Stimulated activated CD8-positive, alpha-beta memory T cell treated with anti-CD3 and anti-CD28 coated beads, Interleukin-4, amount 100 ng/mL, for 4 hours (primary cell): ENCODE data around the gene ASPG.

ENCODE experiments used
- DNase-seq, 2 donors: peaks; one replicate each; pipeline ENCODE4 v3.0.0-alpha.2; 2020; ENCODE audit warnings: low read depth in 2 of 2, low spot score in 1 of 2

Gene ASPG

GRCh38 chr14:104116288-104116755, 30.8 kb downstream of the ASPG start:
- no peak for DNase-seq

DNA sequence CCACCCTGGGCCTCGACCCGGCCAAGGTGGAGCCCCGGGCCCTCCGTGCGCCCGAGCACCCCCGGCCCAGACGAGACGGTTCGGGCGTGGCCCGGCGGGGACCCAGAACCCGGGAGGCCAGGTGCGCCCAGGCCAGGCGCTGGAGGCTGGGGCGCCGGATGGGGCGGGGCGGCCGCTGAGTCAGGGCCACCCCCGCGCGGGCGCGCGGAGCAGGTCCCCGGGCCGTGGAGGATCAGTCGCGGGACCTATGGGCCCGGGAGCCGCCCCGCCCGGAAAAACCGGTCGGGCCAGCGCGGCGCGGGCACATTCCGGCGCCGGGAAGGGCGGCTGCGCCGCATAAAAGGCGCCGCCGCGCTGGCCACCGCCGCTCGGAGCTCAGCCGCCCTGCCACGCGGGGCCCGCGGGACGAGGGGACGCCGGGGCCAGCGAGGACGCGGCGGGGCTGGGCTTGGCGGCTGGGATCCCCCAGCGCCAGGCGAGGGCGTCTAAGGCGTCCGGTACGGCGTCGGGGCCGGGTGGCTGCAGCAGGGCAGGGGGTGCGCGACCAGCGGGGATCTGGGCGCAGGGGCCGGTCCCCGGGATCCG, 31.3 kb downstream of the ASPG start:
- no peak for DNase-seq

- no peak for DNase-seq
Observed at GRCh38 chr14:104117341-104118005, 32.0 kb downstream of the ASPG start.

DNA sequence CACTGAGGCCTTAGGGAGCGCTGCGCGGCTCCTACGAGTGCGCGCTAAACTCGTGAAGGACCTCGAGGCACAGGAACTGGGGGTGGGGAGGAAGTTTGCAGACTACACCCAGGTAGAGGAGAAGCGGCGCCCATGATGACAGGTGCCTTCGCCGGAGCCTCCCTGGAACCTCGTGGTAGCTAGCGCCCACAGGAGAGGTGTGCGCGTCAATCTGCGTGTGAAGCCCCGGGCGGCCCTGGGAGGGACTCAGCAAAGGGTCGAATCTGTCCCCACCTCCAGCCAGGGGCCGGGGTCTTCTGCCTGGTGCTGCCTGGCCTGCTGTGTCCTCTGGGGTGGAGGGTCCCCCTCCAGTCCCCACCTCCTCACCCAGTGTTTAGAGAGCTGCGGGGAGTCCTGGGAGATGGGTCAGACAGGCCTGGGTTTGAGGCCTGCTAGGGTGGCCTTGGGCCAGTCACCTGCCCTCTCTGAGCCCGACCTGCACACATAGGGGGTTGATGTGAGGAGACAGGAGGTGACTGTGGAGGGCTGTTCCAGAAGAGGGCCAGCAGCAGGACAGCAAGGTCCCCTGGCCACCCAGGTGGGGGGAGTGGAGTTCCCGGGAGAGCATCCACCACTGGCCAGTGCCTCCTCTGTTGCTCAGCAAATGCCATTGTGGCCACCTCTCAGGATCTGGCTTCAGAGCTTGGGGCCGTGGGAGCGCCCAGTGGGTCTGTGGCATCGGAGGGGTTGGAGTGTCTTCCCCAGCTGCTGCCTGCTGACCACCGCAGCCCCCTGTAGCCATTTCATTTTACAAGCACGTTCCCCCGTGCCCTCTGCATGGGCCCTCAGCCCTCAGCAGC, 32.7 kb downstream of the ASPG start:
- DNase-seq = no peak

GRCh38 chr14:104119119-104119487, 33.6 kb downstream of the ASPG start:
- no peak for DNase-seq

- DNase-seq = no peak
Observed at GRCh38 chr14:104119488-104120251, 34.2 kb downstream of the ASPG start.

GRCh38 chr14:104120281-104120741, 34.8 kb downstream of the ASPG start:
- no peak for DNase-seq

- no peak for DNase-seq
Observed at GRCh38 chr14:104121142-104121541, 35.6 kb downstream of the ASPG start.

DNA sequence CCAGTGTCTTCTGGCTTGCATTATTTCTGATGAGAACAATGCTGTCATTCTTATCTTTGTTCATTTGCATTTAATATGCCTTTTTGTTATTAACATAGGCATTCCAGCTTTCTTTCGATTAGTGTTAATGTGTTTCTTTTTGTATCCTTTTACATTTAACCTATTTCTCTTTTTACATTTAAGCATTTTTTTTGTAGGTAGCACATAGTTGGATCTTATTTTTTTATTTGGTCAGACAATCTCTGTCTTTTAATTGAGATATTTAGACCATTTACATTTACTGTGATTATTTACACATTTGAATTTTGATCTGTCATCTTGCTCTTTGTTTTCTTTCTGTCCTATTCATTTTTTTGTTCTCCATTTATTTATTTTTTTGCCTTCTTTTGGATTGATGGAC, 38.4 kb downstream of the ASPG start:
- DNase-seq = no peak

DNA sequence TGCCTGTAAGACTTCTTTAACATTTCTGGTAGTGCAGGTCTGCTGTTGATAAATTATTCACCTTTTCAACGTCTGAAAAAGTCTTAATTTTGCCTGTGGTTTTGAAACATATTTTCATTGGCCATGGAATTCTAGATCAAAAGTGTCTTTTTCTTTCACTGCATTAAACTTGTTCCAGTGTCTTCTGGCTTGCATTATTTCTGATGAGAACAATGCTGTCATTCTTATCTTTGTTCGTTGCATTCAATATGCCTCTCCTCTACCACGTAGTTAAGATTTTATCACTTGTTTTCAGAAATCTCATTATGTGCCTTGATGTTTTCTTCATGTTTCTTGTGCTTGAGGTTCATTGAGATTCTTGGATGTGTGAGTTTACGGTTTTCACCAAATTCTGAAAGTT, 39.5 kb downstream of the ASPG start:
- DNase-seq = no peak

GRCh38 chr14:104126753-104127152, 41.3 kb downstream of the ASPG start:
- DNase-seq = no peak

- DNase-seq = no peak
Observed at GRCh38 chr14:104128981-104129380, 43.5 kb downstream of the ASPG start.

GRCh38 chr14:104129556-104129955, 44.1 kb downstream of the ASPG start:
- DNase-seq = no peak

- DNase-seq = no peak
Observed at GRCh38 chr14:104130974-104131651, 45.6 kb downstream of the ASPG start.

- DNase-seq = no peak
Observed at GRCh38 chr14:104131968-104132732, 46.6 kb downstream of the ASPG start.

GRCh38 chr14:104132981-104133380, 47.5 kb downstream of the ASPG start:
- no peak for DNase-seq

GRCh38 chr14:104133496-104133895, 48.0 kb downstream of the ASPG start:
- DNase-seq = no peak

DNA sequence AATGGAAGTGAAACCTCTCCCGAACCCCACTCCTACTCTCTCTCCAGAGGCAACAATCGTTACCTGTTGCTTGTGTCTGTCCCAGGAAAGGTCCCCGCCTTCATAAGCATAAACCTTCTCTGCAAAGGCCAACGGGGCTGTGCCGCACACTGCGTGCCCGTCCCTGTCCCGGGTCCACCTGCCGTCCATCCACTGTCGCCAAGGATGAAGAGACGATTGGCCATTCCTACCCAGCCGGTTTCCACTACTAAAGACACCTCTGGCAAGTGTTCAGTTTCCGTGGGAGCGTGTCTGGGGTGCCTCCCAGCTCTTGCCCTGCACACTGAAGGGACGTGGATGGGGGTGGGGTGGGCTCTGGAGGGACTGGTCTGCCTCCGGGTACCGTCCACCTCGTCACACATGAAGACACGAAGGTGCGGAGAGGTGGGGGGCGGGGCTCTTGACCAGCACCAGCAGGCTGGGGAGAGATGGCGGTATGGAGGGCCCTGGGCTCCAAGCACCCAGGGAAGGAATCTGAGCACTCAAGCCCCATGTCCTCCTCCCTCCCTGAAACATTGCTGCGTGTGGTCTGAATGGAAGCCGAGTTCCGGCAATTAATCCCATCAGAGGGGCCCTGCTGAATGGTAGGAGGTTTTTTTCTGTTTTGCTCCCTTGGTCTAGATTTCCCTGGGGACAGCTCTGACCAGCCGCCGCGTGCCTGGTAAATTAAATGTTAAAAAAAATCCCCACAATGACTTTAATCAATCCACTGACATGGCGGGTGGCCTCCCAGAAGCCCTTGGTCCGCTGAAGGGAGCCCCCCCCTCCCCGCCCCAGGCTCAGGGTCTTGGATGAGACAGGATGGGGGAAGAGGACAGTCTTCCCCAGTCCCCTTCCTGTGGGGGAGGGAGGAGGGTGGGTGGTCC, 48.8 kb downstream of the ASPG start:
- DNase-seq = no peak
